Keratinocyte (primary cell): ENCODE results near the gene PTPRN2. TPM values are rescaled to one million over a fixed set of nuclear protein-coding genes. Genes with fewer than 3 reads are reported as not detected.

Source experiments
- DNase-seq: peaks from one replicate; pipeline ENCODE4 v3.0.0-alpha.2; 2011; ENCODE audit warnings: low read depth, missing footprints, low spot score
- FAIRE-seq: peaks from 2 replicates; lab custom pipeline; 2011; peaks lifted over from hg19 to GRCh38; lab: Jason Lieb, UNC
- H2AFZ ChIP-seq: 2 replicates; pipeline ENCODE4 v1.6.0; 2012; ENCODE audit warnings: low read length, control low read depth, inconsistent platforms; ENCODE audit not compliant: control insufficient read depth
- H3K27ac ChIP-seq: 2 replicates; pipeline ENCODE4 v1.5.1; 2011; ENCODE audit warnings: low read length; ENCODE audit not compliant: control insufficient read depth, insufficient read depth
- H3K27me3 ChIP-seq: 3 replicates; pipeline ENCODE4 v1.6.0; 2011; ENCODE audit warnings: low read length; ENCODE audit not compliant: control insufficient read depth, insufficient read depth; ENCODE audit errors: extremely low read depth
- H3K36me3 ChIP-seq, 2 experiments: 2 replicates in 1 of 2; 3 replicates in 1 of 2; pipeline ENCODE4 v1.5.1; 2011; ENCODE audit warnings: low read length in 2 of 2, mild to moderate bottlenecking in 1 of 2; ENCODE audit not compliant: control insufficient read depth in 2 of 2, insufficient read depth in 2 of 2; ENCODE audit errors: extremely low read depth in 1 of 2
- H3K4me1 ChIP-seq: 3 replicates; pipeline ENCODE4 v1.5.1; 2011; ENCODE audit warnings: low read length; ENCODE audit not compliant: control insufficient read depth, insufficient read depth; ENCODE audit errors: extremely low read depth
- H3K4me2 ChIP-seq: 3 replicates; pipeline ENCODE4 v1.6.0; 2011; ENCODE audit warnings: low read depth, low read length; ENCODE audit not compliant: control insufficient read depth, insufficient read depth; ENCODE audit errors: extremely low read depth
- H3K4me3 ChIP-seq, 3 experiments: fragments of 200-600 bp in 1 of 3; sonication (generic) in 1 of 3; 2 replicates in 2 of 3; 3 replicates in 1 of 3; pipeline ENCODE4 v1.5.1; 2011 to 2016; ENCODE audit warnings: low read length in 3 of 3, mild to moderate bottlenecking in 3 of 3, control low read depth in 2 of 3, inconsistent platforms in 1 of 3, low read depth in 1 of 3, mixed read lengths in 1 of 3, mixed run types in 1 of 3, moderate library complexity in 1 of 3; ENCODE audit not compliant: control insufficient read depth in 2 of 3, insufficient read depth in 2 of 3; ENCODE audit errors: extremely low read depth in 1 of 3
- H3K79me2 ChIP-seq: 2 replicates; pipeline ENCODE4 v1.6.0; 2012; ENCODE audit warnings: low read length; ENCODE audit not compliant: control insufficient read depth, insufficient read depth
- H3K9ac ChIP-seq: 3 replicates; pipeline ENCODE4 v1.6.0; 2011; ENCODE audit warnings: low read length; ENCODE audit not compliant: control insufficient read depth, insufficient read depth; ENCODE audit errors: extremely low read depth
- H3K9me1 ChIP-seq: 3 replicates; pipeline ENCODE4 v1.6.0; 2011; ENCODE audit warnings: low read length; ENCODE audit not compliant: control insufficient read depth, insufficient read depth; ENCODE audit errors: extremely low read depth
- H3K9me3 ChIP-seq: 2 replicates; pipeline ENCODE4 v1.5.1; 2012; ENCODE audit warnings: low read depth, low read length; ENCODE audit not compliant: control insufficient read depth
- H4K20me1 ChIP-seq: 3 replicates; pipeline ENCODE4 v1.6.0; 2011; ENCODE audit warnings: low read length; ENCODE audit not compliant: control insufficient read depth, insufficient read depth; ENCODE audit errors: extremely low read depth
- CTCF ChIP-seq, 3 experiments: IDR thresholded peaks in 1 of 3; conservative IDR thresholded peaks in 1 of 3; optimal IDR thresholded peaks in 1 of 3; 2 replicates in 2 of 3; 3 replicates in 1 of 3; pipeline versions ENCODE3 to v1.5.1; 2011; ENCODE audit warnings: low read length in 3 of 3, mild to moderate bottlenecking in 3 of 3, moderate library complexity in 2 of 3, control low read depth in 1 of 3, inconsistent platforms in 1 of 3; ENCODE audit not compliant: insufficient read depth in 2 of 3; ENCODE audit errors: extremely low read depth in 1 of 3
- EZH2 ChIP-seq: IDR thresholded peaks from one replicate; pipeline ENCODE4 v1.6.1; 2012; ENCODE audit warnings: inconsistent platforms, mild to moderate bottlenecking, low read length, moderate library complexity
- dilution Hi-C: fragments of 300-500 bp; cut with MboI; formaldehyde crosslinking; loops from one replicate; pipeline ENCODE4 v1.7.0; 2020; ENCODE audit warnings: low sequenced_read_pairs; ENCODE audit not compliant: extremely low pct_ligation_motif_present
- polyA plus RNA-seq, 5 experiments: library from polyadenylated mRNA; depleted of rRNA in 3 of 5; stranded (reverse) in 3 of 5; stranded (forward) in 1 of 5; unstranded in 1 of 5; fragments of >200 nt; gene quantifications; 1 replicate in 1 of 5; 2 replicates in 3 of 5; 3 replicates in 1 of 5; pipeline versions ENCODE4 v1.2.1 to v1.2.3, GENCODE V29; 2011 to 2012; ENCODE audit warnings: missing spikeins in 2 of 5, low read depth in 1 of 5, low replicate concordance in 1 of 5

Gene PTPRN2
- polyA plus RNA-seq, 1 donor (not counting 4 experiments of a cell fraction or from before 2014, with no cell fraction given), result not detected

DNA sequence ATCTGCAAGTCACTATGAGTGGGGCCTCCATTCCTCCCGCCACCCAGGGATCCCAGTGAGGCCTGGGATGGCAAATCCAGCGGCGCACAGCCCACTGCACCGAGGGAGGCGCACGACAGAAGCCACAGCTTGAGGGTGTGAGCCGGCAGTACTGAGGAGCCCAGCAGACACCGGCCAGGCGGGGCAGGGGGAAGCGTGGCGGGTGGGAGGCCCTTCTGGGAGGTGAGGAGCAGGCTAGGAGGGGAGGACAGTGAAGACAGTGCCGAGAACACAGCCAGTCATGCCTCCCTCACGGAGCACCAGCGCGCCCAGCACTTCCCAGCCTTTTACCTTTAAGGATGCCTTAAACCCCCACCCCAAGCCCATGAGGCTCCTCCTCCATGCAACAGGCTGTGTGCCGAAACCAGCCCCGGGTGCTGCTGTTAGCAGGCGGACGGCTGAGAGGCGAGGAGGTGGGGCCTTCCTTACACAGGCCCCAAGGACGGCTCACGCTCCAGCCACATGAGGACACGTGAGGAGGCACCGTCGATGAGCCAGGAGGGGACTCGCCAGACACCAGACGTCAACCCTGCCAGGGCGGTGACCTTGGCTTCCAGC lies 258.5 kb downstream of the PTPRN2 start:
- DNase-seq (no peak), FAIRE-seq (no peak)
- TF ChIP-seq EZH2 (no peak), CTCF (optimal IDR thresholded peaks at IDR 0.05 in 1 of 3, IDR thresholded peaks at IDR 0.05 in 1 of 3, conservative IDR thresholded peaks at IDR 0.05 in 1 of 3; ENCODE audit: extremely low read depth in 1 of 3, insufficient read depth in 2 of 3, low read length in 3 of 3) (no peak)
- H3K27me3 ChIP-seq, result no peaks in the 10 kb centered on the region
- no peaks in the 10 kb centered on the region for H3K79me2 ChIP-seq
- H3K9ac ChIP-seq, result no peak overlapping the region
- no peaks in the 10 kb centered on the region for H4K20me1 ChIP-seq
- no peak overlapping the region for H3K27ac ChIP-seq
- no peak overlapping the region for H2AFZ ChIP-seq
- H3K9me1 ChIP-seq, result no peaks in the 10 kb centered on the region
- dilution Hi-C loops, result no loop called here
- H3K9me3 ChIP-seq, result peaks cover 29% of the 10 kb centered on the region
- H3K36me3 ChIP-seq, result no peaks in the 10 kb centered on the region
- H3K4me1 ChIP-seq, result no peaks in the 10 kb centered on the region
- H3K4me2 ChIP-seq, result no peak overlapping the region
- no peak overlapping the region for H3K4me3 ChIP-seq

- no peak overlapping the region for H3K9ac ChIP-seq
- no peak overlapping the region for H2AFZ ChIP-seq
- no peak overlapping the region for H3K4me2 ChIP-seq
- TF ChIP-seq CTCF (optimal IDR thresholded peaks at IDR 0.05 in 1 of 3, IDR thresholded peaks at IDR 0.05 in 1 of 3, conservative IDR thresholded peaks at IDR 0.05 in 1 of 3; ENCODE audit: extremely low read depth in 1 of 3, insufficient read depth in 2 of 3, low read length in 3 of 3) (no peak), EZH2 (no peak)
- H3K9me1 ChIP-seq, result no peaks in the 10 kb centered on the region
- H3K9me3 ChIP-seq, result peaks cover 32% of the 10 kb centered on the region
- dilution Hi-C loops, result no loop called here
- H3K4me1 ChIP-seq, result no peaks in the 10 kb centered on the region
- H3K4me3 ChIP-seq, result no peak overlapping the region
- no peak overlapping the region for H3K27ac ChIP-seq
- H3K79me2 ChIP-seq, result no peaks in the 10 kb centered on the region
- H4K20me1 ChIP-seq, result no peaks in the 10 kb centered on the region
- H3K36me3 ChIP-seq, result no peaks in the 10 kb centered on the region
- H3K27me3 ChIP-seq, result no peaks in the 10 kb centered on the region
- FAIRE-seq (no peak), DNase-seq (no peak)
Measured at GRCh38 chr7:158328376-158329013, 259.1 kb downstream of the PTPRN2 start.
